Measurements from ENCODE around the gene FBXO48.

DNA sequence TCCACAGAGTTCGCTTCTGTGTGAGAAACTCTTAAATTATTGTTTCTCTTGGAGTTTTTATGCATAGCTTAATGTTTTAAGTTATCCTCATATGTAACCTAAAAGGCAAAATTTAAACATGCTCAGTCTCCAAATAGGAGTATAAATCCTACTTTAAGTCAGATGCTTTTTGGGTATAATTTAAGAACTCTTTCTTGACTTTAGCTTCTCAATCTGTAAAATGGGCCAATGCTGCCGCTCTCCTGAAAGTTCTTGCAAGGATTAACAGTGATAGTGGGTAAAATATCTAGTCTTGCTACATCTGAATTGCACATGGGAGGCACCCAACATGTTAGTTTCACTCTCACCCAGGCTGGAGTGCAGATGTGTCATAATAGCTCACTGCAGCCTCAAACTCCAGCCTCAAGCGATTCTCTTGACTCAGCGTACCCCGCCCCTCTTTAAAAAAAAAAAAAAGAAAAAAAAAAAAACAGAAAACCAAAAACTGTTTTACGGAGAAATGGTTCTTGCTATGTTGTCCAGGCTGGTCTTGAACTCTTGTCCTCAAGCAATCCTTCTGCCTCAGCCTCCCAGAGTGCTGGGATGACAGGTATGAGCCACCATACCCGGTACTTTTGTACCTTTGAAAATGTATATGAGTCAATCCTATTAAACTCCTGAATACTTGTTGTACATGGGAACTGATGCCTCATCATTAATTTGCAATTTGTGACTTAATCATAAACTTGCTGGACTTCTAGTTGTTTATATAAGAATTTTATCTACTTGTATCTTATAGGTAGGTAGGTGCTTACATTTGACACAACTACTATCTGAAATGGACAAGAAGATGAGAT lies 1.8 kb downstream of the FBXO48 start:
- TF ChIP-seq, protein P1, sequence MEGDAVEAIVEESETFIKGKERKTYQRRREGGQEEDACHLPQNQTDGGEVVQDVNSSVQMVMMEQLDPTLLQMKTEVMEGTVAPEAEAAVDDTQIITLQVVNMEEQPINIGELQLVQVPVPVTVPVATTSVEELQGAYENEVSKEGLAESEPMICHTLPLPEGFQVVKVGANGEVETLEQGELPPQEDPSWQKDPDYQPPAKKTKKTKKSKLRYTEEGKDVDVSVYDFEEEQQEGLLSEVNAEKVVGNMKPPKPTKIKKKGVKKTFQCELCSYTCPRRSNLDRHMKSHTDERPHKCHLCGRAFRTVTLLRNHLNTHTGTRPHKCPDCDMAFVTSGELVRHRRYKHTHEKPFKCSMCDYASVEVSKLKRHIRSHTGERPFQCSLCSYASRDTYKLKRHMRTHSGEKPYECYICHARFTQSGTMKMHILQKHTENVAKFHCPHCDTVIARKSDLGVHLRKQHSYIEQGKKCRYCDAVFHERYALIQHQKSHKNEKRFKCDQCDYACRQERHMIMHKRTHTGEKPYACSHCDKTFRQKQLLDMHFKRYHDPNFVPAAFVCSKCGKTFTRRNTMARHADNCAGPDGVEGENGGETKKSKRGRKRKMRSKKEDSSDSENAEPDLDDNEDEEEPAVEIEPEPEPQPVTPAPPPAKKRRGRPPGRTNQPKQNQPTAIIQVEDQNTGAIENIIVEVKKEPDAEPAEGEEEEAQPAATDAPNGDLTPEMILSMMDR (IDR thresholded peaks at IDR 0.05), result no peak
- no peak for TF ChIP-seq POLR2A (IDR thresholded peaks at IDR 0.05)

Measured in esophagus squamous epithelium (tissue), 4 donors.